Transverse colon (tissue), 4 donors: Measurements from ENCODE around the gene INTS6L. TPM values are rescaled to one million over a fixed set of nuclear protein-coding genes. Genes with fewer than 3 reads are reported as not detected.

ENCODE experiments used
- total RNA-seq, 4 donors: library from RNA; depleted of rRNA; stranded (reverse); fragments of >200 nt; gene quantifications; one replicate each; pipeline ENCODE4 v1.1.0, GENCODE V29; 2016

Gene INTS6L
- total RNA-seq, 4 donors from 2014 or later = 23.5 to 195 (median 44.4) TPM

Other genes starting within 250 kb of the INTS6L start
- not detected for gene ETDC, start 211.2 kb upstream of the INTS6L start, total RNA-seq
- gene ZNF75D, start 176.6 kb upstream of the INTS6L start, total RNA-seq = 10 to 100 TPM in 3 of 4 donors, 1 to 10 TPM in 1; 8.2 to 15.2 (median 10.8) TPM
- gene ZNF449, start 175.9 kb upstream of the INTS6L start, total RNA-seq = 1 to 10 TPM; 1.1 to 7.8 (median 5.4) TPM
- gene SMIM10L2A, start 98.7 kb upstream of the INTS6L start, total RNA-seq = under 1 TPM in 2 of 4 donors, not detected in 2; 0.32 to 0.41 TPM
- not detected for gene CT45A1, start 193.0 kb downstream of the INTS6L start, total RNA-seq
- not detected for gene CT45A3, start 247.5 kb downstream of the INTS6L start, total RNA-seq